ENCODE data around the gene GEMIN7.

- no peak for TF ChIP-seq CTCF (IDR thresholded peaks at IDR 0.05)
- TF ChIP-seq POLR2AphosphoS5 (IDR thresholded peaks at IDR 0.05): no peak
These were observed 21.6 kb upstream of the GEMIN7 start for GRCh38 chr19:45057444-45057843.

Measured in suprapubic skin (tissue), 3 donors.